Hematopoietic multipotent progenitor cell treated with erythropoietin and hydrocortisone succinate and interleukin-3 and kit ligand, for 8 days (in vitro differentiated cells): Measurements from ENCODE around the gene PDSS2.
"Not testable (repeated sequence)": the region's sequence is repeated elsewhere in the genome, so short reads cannot be mapped to it uniquely, and the experiment has no call there.

Source experiments
- DNase-seq: peaks from one replicate; pipeline ENCODE4 v3.0.0-alpha.2; 2015

The PDSS2 gene, protein sequence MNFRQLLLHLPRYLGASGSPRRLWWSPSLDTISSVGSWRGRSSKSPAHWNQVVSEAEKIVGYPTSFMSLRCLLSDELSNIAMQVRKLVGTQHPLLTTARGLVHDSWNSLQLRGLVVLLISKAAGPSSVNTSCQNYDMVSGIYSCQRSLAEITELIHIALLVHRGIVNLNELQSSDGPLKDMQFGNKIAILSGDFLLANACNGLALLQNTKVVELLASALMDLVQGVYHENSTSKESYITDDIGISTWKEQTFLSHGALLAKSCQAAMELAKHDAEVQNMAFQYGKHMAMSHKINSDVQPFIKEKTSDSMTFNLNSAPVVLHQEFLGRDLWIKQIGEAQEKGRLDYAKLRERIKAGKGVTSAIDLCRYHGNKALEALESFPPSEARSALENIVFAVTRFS

GRCh38 chr6:107459283-107460082 is at the start of gene PDSS2:
TSS of gene PDSS2 (minus strand) at chr6:107459564. CDS start at chr6:107459285, 279 bp downstream.
- peak; percentile 99 for DNase-seq

DNA sequence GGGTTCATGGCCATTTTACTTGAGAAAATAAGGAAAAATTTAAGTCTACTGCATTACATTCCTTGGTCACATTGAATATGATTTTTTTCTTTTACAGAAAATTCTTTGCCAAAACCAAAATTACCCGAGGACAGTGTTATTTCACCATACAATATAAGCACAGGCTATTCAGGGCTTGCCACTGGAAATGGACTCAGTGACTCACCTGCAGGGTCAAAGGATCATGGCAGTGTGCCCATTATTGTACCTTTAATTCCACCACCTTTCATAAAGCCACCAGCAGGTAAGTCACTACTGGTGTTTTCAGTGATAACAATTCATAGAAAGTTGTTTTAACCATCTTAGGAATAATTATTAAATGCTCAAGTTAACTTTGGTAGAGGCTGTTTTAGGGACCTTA is 46.8 kb upstream of the PDSS2 start:
- no peak for DNase-seq

- DNase-seq, result no peak
Measured at GRCh38 chr6:107504270-107505026, 45.1 kb upstream of the PDSS2 start.

DNA sequence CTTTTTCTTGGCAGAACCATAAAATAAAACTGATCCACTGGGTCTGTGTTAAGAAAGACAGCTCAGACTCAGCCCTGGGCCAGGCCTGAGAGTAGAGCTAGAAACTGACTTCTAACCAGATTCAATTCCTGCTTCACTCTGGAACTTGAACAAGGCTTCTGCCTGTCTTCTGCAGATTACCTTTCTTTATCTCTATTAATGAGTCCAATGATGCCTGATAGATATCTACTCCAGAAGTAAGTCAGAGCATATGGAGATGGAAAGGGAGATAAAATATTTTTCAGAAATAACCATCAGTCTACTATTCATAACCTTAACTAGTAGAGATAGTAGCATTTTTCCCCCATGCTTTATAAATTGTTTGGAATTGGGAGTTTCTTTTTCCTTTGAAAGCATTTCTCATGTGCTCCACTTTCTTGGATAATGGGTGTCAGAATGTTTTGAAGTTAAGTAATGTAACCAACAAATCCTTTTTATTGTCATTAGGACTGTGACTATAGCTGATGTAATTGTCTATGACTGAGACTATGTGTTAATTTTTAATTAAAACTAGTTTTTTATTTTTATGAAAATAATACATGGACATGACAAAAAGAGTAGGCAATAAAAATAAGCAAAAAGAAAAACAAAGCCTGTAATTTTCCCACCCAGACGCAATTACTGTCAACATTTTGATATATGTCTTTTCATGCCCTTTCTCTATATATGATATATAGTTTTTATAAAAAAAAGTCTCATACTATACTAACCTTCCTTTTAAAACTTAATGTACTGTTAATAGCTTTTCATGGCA is 37.7 kb upstream of the PDSS2 start:
- DNase-seq, result no peak

GRCh38 chr6:107495971-107496370 is 36.6 kb upstream of the PDSS2 start:
- no peak for DNase-seq

DNA sequence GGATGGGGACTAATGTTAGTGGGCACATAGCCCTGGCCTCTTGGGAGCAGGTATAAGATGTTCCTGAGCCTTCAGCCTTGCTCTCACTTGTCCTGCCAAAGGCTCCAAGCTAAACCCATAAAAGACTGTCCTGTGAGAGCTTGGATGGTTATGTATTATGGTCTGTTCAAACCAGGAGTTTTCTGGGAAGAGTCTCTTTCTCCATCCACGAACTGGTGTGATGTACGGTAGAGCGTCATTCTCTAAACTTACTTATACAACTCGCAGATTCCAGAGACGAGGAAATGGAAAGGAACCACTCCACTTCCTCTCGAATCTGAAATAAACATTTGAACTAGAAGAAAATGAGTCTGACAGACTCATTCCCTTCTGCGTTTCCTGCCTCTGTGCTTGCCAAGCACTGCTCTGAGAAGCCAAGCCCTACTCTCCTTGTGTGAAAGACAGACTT is 35.9 kb upstream of the PDSS2 start:
- DNase-seq, result no peak

GRCh38 chr6:107493158-107494057 is 34.0 kb upstream of the PDSS2 start:
- DNase-seq, result no peak

GRCh38 chr6:107491760-107492660 is 32.6 kb upstream of the PDSS2 start:
- DNase-seq, result no peak

DNA sequence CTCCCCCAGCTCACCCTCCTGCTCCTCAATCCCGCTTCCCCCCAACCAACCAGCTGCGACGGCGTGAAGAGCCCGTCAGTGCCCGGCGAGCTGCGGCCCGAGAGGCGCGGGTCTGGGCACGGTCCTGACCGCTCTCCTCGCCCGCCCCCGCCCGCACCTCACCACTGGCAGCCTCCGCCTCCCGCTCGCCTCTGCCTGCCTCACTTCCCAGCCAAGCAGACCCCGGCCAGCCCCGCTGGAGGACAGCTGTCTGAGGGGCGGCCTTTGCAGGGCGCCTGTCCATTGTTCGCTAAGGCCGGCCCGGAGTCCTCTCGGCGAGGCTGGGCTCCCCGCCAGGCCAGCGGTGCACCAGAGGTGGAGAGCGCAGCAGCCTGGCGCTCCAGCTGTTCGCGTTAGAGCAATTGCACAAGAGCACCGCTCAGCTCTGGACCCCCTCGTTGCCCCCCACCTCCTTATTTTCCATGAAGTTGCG is 31.8 kb upstream of the PDSS2 start:
- no peak for DNase-seq

DNA sequence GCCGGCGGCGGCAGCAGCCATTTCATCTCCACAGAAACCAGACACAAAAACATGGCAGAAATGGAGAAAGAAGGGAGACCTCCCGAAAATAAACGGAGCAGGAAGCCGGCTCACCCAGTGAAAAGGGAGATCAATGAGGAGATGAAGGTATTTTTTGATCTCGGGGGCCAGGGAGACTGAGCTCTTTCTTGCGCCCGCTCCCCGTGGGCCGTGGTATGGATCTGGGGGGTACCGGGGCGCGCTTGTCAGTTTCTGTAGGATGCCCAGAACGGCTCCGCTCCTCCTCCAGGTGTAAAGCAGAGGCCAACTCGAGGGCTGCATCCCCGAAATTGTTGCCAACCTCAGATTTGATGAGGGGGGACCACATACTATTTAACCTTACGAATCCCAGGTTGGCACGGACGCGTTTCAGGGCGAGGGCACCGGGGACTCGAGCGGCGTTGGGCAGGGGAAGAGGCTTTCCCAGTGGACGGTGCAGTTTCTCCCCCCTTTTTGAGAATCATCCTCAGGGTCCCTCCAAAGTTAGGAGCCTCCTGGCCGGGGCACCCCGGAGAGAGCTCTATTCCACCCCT is 31.3 kb upstream of the PDSS2 start:
- no peak for DNase-seq

GRCh38 chr6:107489636-107490565 is 30.5 kb upstream of the PDSS2 start, which contains the start of gene SOBP:
TSS of gene SOBP (plus strand) at chr6:107490117. CDS start at chr6:107490617, 500 bp downstream.
- peak; percentile 15 for DNase-seq

DNA sequence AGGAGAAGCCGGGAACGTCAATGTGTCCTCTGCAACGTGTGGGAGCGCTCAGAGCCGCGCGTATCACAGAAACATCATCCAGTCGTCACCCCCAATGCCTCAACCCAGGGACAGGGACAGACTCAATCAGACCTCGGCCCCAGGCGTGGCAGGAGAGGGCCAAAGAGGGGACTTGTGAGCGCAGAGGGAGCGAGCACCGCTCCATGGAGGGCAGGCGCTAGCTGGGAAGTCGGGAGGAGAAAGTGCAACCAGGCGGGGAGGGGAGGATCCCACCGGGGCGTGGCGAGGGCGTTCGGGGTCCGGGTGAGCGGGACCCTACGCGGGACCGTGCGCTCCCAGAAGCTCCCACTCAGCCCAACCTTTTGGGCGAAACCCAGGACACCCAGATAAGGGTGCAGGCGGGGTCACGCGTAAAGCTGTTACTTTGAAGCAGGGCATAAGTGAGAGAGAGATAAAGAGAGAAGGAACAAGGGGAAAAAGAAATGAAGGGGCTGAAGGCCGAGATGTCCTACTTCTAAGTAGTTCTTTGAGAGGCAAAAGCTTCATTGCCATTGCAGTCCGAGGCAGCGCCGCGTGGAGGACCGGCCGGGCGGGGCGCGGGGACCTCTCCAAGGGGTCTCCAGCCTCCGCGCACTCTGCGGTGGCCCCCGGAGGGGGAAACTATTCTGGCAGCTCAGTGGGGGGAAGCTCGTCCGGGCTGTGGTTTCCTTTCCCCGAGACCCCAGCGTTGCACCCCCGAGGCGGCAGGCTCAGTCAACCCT is 29.7 kb upstream of the PDSS2 start:
- DNase-seq, result peak; percentile 80

GRCh38 chr6:107488174-107488874 is 29.0 kb upstream of the PDSS2 start:
- no peak for DNase-seq

DNA sequence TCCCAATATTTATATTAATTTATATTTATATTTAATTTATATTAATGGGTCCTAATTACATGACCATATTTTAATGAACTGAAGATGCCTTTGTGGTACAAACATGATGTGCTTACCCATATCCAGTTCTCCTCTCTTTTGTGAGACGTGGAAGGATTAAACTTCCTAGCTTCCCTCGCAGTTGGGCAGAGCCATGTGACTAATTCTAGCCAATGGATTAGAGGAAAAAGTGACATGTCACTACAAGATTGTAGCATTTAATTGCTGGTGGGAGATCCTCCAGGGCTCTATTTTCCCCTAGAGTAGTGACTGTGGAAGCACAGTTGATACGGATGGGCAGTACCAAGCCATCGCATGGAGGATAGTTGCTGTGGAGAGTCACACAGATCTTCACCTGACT is 25.8 kb upstream of the PDSS2 start:
- no peak for DNase-seq

- no peak for DNase-seq
Measured at GRCh38 chr6:107479089-107479690, 19.8 kb upstream of the PDSS2 start.

GRCh38 chr6:107475826-107476225 is 16.5 kb upstream of the PDSS2 start:
- DNase-seq, result not testable (repeated sequence)
